DMS 273 (cell line): ENCODE data around the gene PDCD11.

Experiments
- DNase-seq: peaks from one replicate; lab custom pipeline; 2025; ENCODE audit not compliant: unreplicated experiment; lab: John Stamatoyannopoulos, UW

Gene PDCD11

DNA sequence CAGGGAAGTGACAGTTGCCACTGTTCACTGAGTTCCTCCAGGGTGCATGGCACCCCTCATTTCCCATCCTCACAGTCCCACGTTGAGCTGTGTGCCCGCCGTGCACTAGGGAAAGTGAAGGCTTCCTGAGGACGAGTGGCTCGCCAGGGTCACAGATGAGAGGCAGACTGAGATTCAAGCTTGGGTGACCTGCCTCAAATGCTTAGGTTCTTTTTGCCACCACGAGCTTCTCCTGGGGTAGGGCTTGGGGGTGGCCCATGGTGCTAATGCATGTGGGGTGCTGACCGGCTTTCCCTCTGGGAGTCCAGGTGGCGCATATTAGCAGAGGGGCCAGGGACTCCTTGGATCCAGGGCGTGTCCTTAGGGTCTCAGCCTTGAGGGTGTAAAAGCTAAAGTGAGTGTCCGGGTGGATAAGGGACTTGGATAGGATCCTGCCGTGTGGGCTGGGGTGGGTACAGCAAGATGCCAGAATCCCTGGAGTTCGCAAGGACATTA is 53.8 kb downstream of the PDCD11 start:
- no peak for DNase-seq

DNA sequence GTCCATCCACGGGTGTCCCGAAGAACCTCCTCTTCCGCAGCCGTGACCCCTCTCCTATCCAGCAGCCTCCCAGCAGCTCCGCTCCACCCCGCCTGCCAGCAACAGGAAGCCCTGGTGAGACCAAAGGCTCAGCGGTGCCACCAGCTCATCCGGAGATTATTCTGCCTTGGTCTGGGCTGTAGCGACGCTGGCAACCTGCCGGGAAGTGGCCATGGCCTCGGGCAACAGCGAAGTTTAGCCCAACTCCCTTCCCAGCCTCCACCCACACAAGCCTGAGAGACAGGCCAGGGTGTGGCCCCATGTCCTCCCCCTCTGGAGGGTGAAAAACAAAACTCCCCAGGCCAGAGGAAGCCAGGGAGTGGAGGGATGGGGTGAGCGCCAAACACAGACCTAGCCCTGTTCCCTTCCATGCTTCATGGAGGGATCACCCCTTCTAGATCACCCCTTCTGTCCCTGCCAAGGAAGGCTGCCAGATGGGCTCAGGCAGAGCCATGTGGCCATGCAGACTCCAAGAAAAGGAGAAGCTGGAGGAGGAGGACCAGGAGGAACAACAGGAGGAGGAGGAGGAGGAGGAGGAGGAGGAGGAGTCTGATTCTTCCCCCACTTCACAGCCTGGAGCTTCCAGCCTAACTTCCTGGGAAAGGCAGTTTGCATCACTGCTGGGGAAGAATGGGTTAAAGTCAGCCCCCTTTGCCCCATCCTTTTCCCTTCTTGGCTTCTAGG is 54.8 kb downstream of the PDCD11 start:
- peak; percentile 56 for DNase-seq

DNA sequence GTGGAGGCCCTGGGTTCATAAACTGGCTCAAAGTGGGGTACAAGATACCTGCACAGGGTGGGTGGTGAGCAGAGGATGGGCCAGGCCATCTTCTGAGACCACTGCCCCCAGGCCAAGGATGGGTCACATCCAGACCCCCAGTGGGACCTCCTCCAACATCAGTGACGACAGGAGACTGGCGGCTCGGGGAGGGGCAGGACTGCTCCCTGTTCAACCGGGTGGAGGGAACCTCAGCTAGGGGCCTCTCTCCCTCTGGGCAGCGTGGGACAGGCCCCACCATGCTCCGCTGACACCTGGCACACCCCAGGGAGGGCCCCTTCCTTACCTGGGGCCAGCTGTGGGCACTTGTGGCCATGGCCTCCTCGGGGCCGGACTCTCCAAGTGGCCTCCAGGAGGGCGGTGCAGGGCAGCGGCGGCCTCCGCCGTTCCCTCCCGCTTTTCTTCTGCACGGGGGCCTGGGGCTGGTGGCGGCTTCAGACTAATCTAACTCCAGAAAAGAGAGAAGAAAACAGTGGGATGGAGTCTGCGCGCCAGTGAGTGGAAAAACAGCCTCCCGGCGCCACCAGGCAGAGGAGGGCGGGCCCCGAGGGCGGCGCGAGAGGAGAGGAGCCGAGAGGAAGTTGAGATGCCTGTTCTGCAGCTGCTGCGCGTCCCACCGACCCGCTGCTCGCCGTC is 55.5 kb downstream of the PDCD11 start, which contains the start of gene CALHM2:
Gene CALHM2, minus strand, starts transcription at position 540 of the 675 bp plus-strand sequence. CDS start 2,429 bp downstream, outside the sequence.
- DNase-seq: peak; percentile 66

DNA sequence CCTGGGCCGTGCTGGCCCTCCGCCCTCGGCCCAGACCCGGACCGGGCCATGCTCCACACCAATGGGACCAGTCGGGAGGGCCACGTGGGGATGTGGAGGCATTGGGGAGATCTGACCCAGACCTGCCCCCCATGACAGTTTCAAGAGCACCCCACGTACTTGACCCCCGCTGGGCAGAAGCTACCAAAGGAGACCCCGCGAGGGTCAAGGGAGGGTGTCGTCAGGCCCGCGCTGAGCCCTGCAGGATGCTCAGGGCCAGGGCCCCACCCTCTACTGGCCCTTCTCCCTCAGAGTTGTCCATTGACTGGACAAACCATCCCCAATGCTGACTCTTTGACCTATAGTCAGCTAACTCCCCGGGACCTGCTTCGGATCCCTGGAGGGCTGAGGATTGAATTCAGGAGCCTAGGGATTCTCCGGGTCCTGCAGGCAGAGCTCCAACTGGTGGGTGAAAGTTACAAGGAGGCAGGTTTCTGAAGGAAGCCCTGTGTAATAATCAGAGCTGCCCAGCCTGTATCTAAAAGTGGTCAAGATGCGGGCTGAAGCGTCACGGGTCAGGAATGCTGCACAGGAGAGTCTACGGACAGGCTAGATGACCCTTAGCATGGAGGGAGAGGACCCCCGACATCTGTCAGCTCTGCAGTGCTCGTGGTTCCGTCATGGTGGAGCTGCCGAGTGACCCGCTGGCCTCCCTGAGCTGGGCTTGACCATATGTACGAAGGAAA is 56.2 kb downstream of the PDCD11 start:
- DNase-seq: no peak

DNA sequence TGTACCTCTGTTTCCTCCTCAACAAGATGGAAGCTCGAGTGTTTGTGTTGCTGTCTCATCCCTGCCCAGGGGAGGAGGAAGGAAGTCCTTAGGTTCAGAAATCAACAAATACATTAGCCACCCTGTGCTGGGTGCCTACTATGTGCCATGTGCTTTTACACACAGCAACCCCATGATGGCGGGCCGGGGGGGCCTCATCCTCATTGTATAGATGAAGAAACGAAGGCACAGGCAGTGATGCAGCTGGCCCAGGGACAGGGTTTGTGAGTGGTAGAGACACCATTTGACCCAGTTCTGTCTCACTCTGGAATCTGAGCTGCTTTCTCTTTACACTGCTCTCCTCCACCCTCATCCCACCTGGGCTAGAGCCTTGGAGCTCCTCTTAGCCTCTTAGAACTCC is 57.6 kb downstream of the PDCD11 start:
- DNase-seq: no peak

DNA sequence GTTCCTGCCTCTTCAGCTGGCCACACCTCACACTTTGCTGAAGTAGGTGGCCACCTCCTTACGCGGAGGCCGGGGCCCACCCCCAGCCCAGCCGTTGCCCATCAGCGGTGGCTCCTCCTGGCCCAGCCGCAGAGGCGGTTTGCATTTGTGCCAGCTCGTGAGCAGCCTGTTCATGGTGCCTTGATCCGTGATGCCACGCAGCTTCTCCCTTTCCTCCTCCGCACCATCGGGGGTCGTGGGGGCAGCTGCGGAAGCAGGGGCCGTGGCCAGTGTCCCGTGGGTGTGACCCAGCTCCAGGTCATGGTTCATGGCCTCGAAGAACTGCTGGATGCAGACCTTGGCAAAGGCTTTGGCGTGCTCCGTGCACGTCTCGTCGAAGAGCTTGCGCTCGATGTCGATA is 58.8 kb downstream of the PDCD11 start:
- DNase-seq: no peak

DNA sequence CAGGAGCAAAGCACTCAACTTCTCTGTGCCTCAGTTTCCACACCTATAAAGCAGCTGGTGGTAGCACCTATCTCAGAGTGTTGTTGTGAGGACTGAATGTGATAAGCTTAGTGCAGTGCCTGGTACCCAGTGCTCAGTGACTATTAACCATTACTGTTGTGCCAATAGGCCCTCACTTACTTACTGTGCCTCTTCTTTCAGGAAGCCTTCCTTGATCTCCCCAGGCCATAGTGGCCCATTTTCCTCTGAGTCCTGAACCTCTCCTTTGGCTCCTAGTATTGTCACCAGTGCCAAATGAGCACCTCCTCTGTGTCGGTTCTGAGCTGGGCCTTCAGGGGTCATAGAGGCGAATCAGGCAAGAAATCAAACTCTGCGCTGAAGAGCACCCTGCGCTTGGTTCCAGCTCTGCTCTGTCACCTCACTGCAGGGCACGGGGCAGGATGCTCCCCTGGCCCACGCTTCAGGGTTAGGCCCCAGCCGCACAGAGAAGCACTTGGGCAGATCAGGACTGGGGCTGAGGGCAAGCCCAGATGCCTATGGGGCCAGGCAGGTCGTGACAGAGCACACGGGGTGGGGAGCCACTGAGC is 59.7 kb downstream of the PDCD11 start:
- no peak for DNase-seq

DNA sequence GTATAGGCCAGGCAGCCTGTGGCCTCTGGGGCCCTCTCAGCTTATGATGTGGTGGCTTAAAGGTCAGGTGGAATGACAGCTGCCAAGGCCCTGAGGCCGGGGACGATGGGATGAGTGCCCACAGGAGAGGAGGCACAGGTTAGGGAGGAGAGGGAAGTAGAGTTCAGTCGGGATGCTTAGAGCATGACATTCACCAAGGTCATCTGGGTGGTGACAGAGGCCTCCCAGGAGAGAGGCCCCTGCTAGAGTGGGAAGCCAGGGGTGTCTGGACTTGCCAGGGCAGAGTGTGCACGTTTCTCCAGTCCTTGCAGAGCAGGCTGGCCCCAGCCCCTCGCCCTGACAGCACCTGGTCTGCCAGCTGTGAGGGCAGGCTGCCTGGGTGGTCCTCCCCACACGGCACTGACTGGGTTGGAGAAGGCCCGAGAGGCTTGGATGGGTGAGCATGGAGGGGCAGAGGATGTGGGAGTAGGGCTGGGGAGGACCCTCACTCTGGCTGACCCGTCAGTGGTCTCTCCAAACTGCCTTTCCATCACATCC is 60.8 kb downstream of the PDCD11 start:
- peak; percentile 35 for DNase-seq

DNA sequence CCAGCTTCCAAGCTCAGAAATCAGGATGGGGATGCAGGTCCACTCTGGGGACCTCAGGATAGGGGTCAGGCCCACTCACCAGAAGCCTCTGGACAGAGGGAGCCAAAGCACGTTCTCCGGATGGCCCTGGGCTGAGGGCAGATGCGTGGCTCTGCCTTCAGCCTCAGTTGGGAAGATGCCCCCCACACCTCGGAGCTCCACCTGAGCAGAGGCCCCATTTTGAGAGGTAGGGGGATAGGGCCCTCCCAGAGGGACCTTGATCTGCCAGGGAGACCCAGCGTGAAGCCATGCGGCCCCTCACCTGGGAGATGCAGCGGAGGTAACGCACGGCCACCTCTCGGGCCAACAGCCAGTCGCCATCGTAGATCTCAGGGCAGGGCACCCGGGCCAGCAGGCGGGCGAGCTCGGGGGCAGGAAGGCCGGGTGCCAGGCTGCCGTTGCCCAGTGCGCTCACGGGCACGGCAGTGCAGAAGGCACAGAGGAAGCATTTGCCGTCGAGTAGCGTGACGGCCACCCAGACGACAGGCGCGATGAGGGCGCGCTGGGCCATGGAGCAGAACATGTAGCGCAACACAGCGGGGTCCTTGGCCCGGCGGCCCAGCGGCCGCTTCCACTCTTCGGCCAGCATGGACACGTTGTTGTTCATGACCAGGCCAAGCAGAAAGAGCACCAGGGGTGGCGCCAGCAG is 61.6 kb downstream of the PDCD11 start:
- DNase-seq: no peak

DNA sequence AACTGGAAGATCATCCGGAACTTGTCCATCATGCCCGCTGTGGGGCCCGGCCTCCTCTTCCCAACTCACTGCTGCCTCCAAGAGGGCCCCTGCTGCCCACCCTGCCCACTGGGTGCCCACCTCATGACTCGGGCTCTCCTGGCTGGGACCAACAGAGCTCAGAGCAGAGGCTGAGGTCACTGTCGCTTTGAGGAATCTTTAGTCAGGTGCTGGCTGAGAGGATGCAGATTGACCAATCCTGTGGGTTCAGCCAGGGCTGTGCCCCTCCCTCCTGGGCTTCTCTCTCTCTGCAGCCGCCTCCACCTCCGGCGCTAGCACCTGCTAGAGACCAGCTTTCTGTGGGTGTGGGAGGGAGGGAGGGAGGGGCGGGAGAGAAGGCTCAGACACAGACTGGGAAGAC is 62.3 kb downstream of the PDCD11 start, which contains the start of gene CALHM1:
Gene CALHM1, minus strand, starts transcription at position 181 of the 400 bp plus-strand sequence. Its CDS starts 149 bp downstream, at position 32.
- DNase-seq: peak; percentile 53

DNA sequence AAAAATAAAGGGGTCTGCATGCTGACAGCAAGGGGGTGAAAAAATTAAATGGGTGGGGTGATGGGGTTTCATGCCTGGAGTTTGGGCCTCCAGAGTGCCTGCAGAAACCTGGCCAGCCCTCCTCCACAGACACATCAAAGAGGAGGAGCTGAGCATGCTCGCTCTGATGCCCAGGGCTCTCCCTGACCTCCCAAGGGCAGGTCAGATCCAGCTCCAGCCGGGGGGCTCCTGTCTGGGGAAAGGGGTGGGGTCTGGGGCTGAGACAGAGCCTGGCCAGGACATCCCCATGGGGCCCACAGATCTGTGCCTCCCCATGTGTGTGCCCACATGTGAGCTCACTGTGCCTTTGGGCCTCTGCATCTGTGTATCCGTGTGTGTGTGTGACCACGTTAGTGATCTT is 63.2 kb downstream of the PDCD11 start:
- DNase-seq: no peak

DNA sequence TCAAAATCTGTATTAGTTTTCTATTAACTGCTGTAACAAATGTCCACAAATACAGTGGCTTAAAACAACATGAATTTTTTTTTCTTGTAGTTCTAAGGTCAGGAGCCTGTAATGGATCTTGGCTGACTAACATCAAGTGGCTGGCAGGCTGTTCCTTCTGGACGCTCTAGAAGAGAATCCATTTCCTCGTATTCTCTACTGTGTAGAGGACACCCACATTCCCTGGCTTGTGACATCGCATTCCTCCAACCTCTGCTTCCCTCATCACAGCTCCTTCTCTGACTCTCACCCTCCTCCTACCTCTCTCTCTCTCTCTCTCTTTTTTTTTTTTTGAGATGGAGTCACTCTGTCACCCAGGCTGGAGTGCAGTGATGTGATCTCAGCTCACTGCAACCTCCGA is 67.1 kb downstream of the PDCD11 start:
- DNase-seq: no peak

DNA sequence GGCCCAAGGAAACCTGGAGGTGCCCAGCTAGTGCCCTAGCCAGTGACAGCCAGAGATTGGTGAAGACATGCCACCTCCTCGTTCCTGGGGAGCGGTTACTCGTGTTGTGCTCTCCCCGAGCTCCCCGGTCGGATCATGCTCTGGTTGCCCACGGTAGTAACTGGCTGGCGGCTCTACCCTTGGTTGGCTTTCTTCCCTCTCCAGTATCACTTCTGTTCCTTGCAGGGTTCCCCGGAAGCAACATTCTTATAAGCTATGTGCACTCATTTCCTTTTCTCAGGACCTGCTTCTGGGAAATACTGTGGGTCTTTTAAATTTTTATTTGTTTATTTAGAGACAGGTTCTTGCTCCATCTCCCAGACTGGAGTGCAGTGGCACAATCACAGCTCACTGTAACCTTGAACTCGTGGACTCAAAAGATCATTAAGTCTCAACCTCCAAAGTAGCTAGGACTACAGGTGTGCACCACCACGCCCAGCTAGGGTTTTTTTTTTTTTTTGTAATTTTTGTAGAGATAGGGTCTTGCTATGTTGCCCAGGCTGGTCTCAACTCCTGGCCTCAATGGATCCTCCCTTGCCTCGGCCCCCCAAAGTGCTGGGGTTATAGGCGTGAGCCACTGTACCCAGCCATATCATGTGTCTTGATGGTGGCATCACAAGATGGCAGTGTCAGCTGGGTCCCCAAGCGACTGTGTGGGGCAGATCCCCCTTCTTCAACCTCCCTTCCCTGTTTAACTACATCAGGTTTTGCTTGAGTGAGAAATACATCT is 69.2 kb downstream of the PDCD11 start:
- no peak for DNase-seq

DNA sequence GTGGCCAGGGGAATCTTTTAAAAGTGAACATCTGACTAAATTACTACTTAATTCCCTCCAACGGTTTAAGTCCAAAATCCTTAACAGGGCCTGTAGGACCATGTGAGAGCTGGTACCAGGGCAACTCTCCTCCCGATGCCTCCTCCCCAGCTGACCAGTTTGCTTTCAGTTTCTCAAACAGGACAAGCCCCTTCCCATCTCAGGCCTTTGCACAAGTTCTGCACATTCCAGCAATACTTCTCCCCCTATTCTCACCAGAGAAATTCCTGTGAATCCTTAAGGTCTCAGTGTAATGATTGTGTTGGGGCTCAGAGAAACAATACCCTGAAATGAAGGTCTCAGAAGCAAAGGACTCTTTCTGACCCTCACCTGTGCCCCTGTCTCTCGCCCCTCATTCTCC is 70.3 kb downstream of the PDCD11 start:
- DNase-seq: no peak

DNA sequence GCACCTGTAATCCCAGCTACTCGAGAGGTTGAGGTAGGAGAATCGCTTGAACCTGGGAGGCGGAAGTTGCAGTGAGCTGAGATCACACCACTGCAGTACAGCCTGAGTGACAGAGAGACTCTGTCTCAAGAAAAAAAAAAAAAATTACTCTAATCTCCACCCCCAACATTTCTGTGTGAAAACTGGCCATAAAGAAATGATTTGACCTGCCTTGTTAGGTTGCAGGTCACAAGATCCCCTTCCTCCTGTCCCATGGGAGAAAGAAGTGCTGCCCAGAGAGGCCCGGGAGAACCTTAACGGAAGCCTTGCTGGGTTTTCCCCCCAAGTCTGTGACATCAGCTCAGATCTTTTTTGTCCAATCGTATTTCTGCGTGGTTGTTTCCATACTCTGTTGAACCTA is 71.0 kb downstream of the PDCD11 start:
- no peak for DNase-seq

DNA sequence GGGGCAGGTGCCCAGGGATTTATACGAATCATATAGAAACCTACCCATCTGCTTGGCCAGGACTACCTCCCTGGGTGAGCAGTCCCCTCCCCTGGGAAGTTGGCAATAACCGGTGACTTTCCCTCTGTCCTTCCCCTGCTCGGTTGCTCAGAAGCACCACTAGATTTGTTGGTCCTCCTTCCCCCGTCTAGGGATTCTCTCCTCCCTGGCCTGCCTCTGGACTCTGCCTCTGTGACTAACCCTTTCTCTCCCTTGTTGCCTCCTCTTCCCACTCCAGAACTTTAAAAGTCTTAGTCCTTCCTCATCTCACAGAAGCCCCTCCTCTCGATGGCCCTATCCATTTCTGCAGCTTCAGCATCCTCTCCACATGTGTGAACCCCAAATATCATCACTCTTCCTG is 72.8 kb downstream of the PDCD11 start:
- no peak for DNase-seq

DNA sequence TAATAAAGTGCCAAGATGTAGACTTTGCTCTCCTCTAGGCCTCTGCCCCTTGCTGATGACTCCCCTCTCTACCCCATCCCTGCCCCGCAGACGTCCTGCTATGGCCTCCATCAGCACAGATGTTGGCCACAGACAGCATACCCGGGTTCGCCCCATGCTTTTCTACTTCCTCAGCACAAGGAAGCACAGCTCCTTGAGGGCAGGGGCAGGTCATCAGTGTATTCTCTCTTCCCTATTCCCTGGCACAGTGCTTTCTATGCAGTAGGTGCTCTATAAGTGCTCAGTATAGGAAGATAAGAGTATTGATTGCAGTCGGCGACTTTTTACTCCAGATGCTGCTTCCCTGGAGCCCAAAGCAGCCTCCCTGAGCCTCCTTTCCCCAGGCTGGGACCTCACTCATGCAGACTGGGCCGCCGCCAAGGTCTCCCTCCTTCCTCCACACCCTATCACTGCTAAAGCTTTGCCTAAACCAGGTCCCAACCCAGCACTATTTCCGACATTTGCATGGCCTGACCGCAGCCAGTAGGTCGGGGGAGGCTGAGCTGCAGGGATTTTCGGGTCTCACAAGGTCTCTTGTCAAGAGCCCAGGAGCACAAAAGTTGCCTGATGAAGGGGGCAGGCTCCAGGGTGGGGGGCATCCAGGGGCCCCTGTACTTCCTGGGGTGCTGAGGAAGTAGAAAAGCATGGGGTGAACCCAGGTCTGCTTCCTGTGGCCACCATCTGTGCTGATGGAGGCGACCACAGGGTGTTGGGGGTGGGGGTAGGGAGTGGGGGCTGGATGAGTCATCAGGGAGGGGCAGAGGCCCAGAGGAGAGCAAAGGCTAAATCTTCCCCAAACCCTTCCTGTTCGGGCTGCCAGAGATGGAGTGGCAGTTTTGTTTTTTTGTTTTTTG is 74.6 kb downstream of the PDCD11 start:
- DNase-seq: no peak

DNA sequence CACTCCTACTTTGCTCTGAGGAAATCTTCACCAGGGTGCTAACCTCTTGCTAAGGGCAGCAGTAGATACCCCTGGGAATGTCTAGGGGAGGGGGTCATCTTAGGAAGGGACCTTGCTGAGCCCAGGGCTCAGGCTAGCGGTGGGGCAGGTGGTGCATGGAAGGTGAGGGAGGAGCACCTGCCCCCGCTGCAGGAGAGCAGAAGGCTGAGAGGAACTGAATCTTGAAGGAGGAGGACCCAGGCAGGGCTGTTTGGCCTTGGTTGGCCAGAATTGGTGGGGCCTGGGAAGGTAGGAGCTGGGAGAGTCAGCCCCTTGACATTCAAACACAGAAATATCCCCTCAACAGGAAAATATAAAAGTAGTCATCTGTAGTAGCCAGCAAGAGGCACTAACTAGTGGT is 75.6 kb downstream of the PDCD11 start:
- DNase-seq: no peak

DNA sequence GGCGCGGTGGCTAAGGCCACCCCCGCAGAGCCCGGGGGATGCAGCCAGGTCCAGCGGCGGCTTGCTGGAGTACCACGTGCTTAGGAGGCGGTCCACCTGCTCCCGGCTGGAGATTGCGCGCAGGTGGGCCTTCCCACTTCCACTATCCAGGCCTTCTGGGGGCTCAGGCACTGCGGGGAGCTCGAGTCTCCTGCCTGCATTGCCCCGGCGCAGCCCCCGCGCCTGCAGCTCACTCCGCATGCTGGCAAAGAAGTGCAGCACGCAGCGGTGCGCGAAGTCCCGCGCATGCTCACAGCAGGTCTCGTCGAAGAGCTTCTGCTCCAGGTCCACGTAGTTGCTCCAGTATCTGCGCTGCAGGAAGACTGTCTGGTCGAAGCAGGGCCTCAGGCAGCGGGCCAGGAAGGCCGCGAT is 76.8 kb downstream of the PDCD11 start:
- DNase-seq: no peak
